GM18951 (cell line): ENCODE measurements around the gene AP1M1.

Source experiments
- POLR2A ChIP-seq: IDR thresholded peaks from 4 replicates; pipeline ENCODE4 v1.6.1; 2011; ENCODE audit warnings: mild to moderate bottlenecking; ENCODE audit not compliant: insufficient read length, insufficient read depth; ENCODE audit errors: extremely low read depth
- in situ Hi-C: fragments of 300-500 bp; cut with MboI; formaldehyde crosslinking; loops from one replicate; pipeline ENCODE4 v1.12.0; 2022; ENCODE audit warnings: low sequenced_read_pairs, mixed read lengths, inconsistent platforms; ENCODE audit not compliant: unreplicated experiment

The AP1M1 gene

DNA sequence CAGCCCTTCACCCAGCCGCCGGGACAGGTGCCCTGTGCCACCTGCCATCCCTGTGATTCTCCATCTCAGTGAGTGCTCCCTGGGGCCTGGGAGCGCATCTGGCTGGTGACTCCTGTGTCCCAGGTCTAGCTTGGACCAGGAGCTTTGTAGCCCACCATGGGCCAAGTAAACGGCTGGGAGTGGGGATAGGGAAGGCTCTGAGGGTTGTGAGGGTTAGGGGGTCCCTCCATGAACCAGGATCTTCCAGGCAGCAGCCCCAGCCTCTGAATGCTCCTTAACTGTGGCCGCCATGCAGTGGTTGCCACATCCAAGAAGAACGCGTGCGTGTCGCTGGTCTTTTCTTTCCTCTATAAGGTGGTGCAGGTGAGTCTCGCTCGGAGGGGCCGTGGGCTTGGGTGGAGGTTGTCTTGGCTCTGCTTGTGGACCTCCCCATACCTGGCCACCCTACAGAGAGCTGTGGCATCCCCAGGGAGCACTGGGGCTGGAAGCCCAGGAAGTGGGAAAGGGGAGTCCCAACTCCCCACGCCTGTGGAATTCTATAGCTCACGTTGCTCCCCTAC is 8.4 kb downstream of the AP1M1 start:
- in situ Hi-C loops: no loop called here
- TF ChIP-seq POLR2A: no peak

DNA sequence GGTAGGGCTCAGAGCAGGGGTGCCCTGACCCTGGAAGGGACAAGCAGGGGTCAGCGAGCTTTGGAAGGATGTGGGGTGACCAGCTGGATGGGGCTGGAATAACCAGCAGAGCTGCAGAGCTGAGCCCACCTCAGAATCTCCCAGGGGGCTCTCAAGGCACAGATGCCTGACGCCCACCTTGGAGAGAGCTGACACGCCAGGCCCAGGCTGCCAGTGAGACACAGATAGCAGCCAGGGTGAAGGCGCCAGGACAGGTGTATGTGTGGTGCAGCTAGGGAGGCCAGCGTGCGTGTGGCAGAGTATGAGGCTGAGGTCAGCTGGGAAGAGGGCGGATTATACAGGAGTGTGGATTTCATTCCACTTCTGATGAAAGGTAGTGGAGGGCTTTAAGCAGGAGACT is 8.9 kb downstream of the AP1M1 start:
- in situ Hi-C loops: no loop called here
- TF ChIP-seq POLR2A: no peak

DNA sequence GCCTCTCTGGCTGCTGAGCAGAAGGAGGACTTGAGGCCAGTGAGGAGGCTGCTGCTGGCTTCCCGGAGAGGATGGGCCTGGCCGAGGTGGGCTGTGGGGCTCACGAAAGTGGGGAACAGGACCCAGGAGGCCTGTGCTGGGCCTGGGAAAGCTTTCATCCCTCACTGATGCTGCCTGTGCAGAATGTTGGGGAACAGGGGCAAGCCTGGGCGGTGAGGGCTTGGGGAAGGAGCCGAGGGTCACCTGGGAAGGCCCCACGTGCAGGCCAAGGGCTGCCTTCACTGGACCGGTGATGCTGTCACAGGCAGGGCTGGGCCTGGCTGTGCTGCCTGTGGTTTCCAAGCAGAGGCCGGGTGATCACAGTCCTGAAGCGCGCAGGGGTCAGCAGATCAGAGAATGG is 9.4 kb downstream of the AP1M1 start:
- no peak for TF ChIP-seq POLR2A
- in situ Hi-C loops: no loop called here

DNA sequence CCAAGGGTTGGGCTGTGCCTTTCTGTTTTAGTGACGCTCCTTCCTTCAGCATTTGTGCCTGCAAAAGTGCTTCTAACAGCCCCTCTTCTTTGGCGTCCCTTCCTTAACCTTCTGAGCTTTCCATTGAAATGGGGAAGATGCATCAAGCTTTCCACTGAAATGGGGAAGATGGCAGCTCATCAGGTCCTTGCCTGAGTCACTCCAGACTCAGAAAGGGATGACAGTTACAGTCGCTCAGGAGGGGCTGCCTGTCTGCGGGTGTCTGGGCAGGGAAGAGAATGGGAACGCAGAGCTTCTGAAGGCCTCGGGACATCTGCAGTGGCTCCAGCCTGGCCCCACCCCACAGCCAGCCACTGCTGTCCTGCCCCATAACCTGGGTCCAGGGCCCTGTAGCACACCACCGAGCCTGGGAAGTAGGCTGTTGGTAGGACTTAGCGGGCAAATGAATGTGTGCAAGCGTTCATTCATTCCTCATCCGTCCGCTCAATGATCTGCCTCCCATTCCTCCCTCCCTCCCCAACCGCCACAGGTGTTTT is 9.8 kb downstream of the AP1M1 start:
- in situ Hi-C loops: no loop called here

DNA sequence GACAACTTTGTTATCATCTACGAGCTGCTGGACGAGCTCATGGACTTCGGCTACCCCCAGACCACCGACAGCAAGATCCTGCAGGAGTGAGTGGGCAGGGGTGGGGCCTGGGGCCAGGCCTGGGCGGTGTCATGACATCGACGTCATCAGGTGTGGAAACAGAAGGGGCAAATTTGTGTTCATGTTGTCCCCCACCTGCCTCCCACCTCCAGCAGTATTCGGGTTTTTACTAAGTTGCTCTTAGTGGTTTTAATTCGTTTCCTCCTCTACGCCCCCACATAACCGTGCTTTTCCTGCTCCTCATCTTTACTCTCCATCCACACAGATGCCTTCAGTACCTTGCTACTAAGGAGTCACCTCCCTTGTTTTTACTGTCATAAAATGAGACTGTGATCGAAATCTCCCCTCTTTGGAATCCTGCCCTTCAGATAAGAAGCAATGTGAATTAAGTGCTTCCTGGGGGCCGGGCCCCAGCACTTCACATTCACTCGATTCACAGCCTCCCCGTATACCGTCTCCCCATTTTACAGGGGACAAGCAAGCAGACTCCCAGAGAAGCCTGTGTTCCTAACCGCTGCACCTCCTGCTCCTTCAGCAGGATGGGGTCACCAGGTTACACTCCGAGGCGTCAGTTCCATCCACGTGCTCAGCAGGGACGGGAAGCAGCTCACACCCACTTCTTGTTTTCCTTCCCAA is 10.5 kb downstream of the AP1M1 start:
- TF ChIP-seq POLR2A: no peak
- in situ Hi-C loops: no loop called here

More for the DNA sequence above, 9.8 kb downstream of the AP1M1 start:
- no peak for TF ChIP-seq POLR2A

DNA sequence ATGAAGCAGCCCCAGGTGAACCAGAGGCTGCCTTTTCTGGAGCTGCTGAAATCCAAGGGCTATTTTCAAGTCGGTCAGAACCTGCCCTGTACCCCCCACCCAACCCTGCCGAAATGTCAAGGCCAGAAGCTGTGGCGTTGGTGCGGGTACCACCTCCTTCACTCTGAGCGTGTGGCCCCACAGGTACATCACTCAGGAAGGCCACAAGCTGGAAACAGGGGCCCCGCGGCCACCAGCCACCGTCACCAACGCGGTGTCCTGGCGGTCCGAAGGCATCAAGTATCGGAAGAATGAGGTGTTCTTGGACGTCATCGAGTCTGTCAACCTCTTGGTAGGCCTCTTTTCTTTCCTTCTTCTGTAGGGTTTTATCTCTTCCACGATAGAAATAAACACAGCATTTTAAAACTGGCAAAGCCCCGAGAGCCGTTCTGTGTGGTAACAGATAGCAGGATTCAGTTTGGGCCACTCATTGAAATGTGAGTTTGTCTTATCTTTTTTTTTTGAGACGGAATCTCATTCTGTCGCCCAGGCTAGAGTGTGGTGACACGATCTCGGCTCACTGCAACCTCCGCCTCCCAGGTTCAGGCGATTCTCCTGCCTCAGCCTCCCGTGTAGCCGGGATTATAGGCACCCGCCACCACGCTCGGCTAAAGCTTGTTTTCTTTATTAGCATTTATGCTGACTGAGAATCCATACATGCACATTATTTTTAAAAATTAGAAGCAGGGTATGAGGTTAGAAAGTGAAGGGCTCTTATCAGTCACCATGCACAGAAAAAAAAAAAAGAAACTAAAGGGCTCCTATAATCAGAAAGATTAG is 11.3 kb downstream of the AP1M1 start:
- in situ Hi-C loops: no loop called here
- TF ChIP-seq POLR2A: no peak

DNA sequence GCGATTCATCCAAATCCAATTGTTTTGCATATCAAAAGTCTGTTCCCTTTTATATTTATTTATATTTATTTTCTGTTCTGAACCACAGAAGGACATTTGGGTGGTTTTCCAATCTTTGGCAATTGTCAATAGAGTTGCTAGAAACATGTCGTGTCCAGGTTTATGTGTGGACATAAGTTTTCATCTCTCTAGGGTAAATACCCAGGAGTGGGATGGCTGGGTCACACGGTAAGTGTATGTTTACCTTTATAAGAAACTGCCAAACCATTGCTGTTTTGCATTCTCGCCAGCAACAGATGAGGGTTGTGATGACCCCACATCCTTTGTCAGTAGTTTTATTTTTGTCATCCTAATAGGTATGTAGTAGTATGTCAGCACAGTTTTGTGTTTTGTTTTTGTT is 12.5 kb downstream of the AP1M1 start:
- no peak for TF ChIP-seq POLR2A
- in situ Hi-C loops: no loop called here

DNA sequence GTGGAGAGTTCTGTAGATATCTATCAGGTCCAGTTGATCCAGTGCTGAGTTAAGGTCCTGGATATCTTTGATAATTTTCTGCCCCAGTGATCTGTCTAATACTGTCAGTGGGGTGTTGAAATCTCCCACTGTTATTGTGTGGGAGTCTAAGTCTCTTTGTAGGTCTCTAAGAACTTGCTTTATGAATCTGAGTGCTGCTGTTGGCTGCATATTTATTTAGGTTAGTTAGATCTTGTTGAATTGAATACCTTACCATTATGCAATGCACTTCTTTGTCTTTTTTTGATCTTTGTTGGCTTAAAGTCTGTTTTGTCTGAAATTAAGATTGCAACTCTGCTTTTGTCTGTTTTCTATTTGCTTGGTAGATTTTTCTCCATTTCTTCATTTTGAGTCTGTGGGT is 15.4 kb downstream of the AP1M1 start:
- TF ChIP-seq POLR2A: no peak
- in situ Hi-C loops: no loop called here

DNA sequence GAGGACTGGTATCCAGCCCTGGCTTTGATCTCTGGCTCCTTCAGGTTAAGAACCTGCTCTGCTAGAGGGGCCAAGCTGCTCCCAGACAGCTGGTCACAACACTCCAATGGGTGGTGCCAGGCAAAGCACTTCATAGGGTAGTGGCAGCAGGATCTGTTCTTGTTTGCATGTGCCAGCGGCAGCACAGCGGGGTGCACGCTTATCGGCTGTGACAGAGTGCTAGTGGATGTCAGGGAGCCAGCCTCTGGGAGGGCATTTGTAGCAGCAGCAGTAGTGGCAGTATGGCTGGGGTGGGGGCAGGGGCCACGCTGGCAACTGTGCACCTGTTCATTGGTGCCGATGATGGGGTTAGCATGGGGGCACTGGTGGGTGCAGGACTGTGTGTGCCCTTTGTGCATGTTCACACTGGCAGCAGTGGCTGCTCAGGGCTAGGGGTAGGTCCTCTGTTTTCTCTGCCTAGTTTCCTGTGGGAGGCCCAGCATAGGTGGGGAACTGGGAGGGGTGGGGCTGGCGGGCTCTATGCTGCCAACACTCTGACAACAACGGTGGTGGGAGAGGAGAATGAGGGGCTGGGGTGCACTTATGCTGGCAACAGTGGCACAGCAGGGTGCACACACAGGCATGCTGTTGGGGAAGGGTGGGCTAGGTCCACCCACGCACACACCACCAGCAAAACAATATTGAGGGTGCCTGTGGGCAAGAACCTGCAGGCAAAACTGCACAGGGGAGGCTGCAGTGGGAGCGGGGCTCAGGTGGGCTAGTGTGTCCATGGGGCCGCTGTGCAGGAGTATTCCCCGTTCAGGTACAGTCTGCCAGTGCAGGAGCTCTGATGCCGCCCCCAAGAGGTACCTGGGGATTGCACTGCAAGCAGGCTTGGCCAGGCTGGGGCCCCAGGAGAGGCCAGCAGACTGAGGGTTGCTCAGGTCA is 19.3 kb downstream of the AP1M1 start:
- in situ Hi-C loops: no loop called here
- no peak for TF ChIP-seq POLR2A

DNA sequence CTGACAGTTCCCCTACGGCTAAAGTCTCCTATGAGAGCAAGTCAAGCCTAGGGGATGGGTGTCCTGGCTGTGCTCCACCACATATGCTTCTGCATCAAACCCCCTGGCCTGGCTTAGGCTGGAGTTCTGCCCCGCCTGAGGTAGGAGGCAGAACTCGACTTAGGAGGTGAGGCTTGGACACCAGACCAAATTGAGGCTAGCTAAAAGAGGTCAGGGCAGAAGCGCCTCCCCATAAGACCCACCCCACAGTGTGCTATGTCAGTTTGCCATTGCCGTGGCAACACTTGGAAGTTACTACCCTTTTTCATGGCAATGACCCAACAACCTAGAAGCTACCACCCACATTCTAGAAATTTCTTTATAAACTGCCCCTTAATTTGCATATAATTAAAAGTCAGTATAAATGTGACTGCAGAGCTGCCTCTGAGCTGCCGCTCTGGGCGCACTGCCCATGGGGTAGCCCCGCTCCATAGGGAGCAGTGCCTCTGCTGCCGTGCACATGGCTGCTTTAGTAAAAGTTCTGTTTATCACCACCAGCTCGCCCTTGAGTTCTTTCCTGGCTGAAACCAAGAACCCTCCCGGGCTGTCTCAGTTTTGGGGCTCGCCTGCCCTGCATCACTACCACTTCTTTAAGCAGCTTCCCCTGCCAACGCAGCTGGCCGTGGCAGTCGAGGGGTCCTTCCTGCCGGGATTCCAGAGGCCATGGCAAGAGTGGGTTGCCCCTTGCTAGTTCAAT is 20.2 kb downstream of the AP1M1 start:
- no peak for TF ChIP-seq POLR2A
- in situ Hi-C loops: no loop called here

DNA sequence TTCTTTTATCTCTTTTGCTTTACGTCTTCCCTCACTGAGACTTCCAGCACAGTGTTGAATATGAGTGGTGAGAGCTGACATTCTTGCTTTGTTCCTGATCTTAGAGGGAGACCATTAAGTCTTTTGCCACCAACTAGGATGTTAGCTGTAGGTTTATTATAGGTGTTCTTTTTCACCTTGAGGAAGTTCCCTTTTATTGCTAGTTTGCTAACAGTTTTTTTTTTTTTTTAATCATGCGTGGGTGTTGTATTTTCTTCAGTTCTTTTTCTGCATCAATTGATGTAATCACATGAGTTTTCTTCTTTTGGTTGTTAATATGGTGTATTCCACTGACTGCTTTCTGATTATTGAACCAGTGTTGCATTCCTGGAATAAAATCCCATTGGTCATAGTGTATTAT is 21.1 kb downstream of the AP1M1 start:
- in situ Hi-C loops: no loop called here
- no peak for TF ChIP-seq POLR2A

DNA sequence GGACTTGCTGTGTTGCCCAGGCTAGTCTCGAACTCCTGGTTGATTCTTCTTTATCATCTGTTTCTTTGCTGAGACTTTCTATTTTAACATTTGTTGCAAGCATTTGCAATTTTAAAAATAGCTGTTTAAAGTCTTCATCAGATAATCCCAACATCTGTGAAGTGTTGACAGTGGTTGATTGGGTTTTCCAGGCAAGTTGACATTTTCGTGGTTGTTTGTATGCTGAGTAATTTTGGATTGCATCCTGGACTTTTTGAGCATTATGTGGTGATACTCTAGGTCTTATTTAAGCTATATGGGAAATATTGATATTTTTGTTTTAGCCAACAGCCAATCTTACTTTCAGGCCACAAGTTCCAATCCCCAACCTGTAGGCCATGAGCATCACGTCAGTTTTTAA is 25.1 kb downstream of the AP1M1 start:
- no peak for TF ChIP-seq POLR2A

DNA sequence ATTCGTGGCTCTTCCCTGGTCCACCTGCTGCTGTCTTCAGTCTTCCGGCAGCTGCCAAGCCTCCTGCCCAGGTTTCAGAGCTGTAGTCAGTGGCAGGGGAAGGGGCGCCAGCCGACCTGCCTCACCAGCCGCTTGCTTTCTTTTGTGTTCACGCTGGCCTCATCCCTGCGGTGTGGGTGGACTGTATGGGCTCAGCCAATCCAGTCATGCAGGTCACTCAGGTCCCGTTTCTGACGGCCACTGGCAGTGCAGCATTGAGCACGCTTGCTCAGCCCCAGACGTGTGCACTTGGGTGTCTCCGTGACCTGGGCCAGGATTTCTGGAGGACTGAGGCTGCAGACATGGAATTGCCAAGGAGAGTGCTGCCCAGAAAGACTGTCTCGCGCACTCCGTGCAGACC is 26.0 kb downstream of the AP1M1 start:
- TF ChIP-seq POLR2A: no peak
- in situ Hi-C loops: no loop called here

More for the DNA sequence above, 25.1 kb downstream of the AP1M1 start:
- in situ Hi-C loops: no loop called here
